Measurements from ENCODE around the gene RAMP3. TPM values are rescaled to one million over a fixed set of nuclear protein-coding genes. Genes with fewer than 3 reads are reported as not detected.

The RAMP3 gene
- polyA plus RNA-seq, 10 donors, result 1.7 to 6.9 (median 4.9) TPM

DNA sequence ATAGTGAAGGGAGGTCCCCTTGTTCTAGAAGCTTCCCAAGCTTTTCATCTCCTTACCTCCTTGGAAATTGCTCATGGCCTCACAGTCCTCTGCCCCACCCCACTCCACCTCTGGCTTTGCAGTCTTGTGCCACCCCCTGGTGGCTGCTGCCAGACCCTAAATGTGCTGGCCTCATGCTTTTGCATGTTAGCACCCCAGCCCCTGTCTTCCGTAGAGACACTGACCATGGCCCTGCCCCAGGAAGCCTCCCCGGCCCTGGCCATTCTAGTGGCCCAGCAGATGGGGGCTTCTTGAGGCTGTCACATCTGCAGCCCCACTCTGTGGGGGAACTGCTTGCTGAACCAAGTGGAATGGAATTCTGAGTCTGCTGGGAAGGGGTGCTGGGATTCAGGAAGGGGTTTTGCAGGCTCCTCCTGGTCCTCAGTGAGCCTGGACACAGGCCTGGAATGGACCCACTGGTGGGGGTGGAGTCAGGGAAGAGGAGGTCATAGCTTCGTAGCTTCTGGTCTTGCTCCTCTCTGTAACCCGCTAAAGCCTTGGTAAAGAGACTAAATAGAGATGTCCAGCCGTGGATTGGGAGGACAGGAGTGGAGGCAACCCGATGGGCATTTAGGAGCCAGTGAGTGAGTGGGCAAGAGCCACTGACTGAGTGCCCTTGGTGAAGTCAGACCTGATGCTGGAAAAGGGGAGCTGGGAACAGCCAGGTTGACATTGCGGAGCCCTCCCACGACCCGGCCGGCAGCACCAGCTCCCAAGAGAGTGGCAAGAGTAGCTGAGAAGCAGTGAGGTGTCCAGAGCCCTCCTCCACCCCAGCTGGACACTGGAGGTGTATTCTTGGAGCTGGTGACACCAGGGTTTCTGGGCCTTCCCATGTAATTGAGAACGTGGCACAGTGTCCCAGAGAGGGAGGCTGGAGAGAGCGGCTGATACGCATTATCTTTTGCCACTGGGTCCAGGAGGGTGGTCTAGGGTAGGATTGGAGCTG lies 20.9 kb downstream of the RAMP3 start:
- DNase-seq, result no peak

DNA sequence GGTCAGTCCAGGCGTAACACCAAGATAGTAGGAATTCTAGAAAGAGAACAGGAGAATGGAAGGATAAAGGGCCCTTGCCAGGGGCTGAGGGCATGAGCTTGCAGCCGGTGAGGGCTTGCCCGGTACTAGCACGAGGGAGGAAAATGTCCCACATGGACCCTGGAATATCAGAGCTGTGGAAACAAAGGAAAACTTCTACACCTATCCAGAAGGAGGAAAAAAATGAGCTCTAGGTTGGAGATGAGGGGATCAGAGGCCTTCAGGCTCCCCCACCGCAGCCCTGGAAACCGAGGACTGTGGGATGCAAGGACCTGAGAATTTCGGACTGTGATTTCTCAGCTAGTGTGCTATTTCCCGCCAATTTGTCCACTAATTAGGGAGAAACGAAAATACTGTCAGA lies 22.1 kb downstream of the RAMP3 start:
- DNase-seq, result no peak

DNA sequence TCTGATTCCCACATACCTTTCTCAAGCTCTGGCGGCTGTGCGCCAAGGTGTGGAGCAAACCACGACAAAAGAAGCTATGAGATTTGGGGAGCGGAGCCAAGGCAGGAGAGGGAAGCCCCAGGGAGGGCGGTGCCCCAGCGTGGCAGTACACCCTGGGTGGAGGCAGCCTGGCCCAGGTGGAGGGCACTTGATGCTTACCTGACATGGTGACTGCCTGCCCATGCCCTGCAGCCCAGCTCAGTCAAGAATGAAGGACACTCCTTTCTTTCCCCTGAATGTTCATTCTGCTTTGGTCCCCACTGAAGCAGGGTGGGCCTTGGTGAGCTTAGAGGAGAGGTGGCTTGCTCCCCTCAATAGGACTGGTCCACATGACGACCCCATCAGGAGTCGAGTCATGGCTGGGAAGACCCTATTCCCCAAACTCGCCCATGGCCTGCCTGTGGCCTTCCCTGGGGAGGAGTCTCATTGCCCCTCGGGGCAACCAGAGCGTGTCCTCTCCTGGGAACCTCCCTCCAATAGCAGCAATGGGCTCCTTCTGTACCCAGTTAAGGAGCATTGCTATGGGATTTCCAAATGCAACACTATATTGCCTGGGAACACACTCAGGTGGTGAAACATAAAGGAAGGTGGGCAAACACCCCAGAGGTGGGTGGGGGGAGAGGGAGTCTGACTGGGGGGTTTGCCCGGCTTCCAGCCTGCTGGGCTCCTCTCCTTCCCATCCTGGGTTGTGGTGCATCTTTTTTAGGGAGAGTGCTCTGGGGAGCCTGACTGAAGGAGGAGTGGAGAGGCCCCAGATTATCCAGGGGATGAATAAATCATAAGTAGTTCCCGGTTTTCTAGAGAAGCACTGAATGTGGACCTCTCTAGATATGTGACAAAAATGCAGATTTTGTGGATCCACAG lies 22.7 kb downstream of the RAMP3 start:
- DNase-seq, result no peak

DNA sequence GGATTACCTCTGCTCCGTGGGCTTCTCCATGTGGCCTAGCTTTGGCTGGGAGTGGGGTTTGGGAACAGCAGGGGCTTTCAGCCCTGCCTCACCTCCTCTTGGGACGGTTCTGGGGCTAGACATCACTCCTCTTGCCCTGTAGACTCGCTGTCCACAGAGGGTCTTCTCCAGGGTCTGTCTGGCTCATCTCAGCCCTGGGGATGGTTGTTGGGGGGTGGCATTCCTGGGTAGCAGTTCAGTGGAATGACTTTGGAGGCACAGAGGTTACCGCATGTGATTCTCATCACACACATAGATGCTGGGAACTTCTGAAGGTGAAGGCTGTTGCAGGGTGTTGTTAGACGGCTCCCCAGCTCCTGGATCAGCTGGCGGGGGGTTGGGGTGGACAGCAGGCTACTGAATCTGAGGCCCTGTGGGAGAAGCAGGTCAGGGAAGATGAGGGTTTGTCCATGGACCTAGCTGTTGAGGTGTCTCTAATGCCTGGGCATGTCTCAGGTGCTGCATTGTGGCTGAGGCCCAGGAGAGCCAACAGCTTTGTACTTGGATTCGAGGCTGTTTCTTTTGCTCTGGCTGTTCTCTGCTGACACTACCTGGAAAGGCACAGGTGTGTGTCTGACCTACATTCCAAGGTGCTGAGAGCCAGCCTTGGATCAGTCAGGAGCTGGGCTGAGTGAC lies 23.8 kb downstream of the RAMP3 start:
- no peak for DNase-seq

DNA sequence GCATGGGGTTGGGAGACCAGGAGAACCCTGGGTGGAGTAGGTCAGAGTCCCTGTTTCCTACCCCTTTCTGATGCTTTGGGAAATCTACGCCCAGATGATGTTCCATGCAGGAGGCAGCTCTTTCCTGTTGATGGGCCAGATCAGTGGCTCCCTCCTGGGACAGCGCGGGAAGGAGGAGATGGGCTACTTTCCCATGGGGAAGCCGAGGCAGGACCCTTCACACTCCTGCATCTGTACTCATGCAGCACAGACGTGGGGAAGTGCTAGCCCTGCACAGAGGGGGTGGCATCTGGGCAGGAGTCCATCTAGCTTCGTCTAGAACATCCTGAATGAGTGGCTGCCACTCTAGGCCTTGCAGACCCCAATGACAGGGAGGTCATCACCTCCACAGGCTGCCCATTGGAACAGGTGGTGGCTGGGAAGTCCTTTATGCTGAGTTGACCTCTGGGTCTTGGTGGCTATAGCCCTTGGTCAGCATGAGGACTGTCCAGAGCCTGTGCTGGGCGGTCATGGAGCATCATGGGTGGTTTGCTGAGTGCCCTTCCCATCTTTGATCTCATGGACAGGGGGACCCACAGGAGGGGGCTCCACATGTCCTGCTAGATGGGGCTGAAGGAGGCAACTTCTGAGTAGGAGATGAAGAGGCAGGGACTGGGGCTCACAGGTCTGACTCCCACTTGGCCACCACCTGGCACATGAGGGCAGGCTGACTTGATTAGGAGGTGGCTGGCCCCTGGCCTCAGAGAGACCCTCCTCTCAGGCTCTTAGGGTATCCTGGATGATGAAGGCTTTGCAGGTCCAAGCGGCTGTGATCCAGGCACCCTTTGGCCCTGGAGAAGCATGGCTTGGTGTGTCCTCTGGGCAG lies 24.6 kb downstream of the RAMP3 start:
- no peak for DNase-seq

DNA sequence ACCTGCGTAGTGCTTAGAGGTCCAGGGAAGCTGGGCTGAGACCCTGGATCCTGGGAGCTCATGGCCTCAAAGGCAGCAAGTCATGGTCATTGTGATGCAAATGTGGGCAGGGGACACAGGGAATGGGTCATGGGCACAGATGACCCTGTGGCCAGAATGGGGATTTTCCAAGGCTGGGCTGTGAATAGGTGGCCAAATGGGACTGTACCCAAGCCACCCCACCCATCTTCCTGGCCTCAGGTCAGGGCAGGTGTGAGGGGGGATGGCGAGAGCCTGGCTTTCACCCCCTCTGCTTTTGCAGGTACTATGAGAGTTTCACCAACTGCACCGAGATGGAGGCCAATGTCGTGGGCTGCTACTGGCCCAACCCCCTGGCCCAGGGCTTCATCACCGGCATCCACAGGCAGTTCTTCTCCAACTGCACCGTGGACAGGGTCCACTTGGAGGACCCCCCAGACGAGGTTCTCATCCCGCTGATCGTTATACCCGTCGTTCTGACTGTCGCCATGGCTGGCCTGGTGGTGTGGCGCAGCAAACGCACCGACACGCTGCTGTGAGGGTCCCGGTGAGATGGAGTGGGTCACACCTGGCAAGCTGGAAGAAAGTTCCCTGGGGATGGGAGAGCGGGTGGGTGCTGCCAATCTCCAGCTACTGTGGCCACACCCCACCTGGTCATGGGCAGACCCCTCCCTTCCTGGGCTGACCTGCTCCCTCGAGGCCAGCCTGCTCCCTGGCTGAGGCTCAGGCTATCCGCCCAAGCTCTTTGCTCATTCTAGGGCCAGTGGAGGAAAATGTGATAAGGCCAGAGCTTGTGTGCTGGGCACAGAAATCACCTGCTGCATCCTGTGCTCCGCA lies 25.5 kb downstream of the RAMP3 start:
- DNase-seq, result no peak

DNA sequence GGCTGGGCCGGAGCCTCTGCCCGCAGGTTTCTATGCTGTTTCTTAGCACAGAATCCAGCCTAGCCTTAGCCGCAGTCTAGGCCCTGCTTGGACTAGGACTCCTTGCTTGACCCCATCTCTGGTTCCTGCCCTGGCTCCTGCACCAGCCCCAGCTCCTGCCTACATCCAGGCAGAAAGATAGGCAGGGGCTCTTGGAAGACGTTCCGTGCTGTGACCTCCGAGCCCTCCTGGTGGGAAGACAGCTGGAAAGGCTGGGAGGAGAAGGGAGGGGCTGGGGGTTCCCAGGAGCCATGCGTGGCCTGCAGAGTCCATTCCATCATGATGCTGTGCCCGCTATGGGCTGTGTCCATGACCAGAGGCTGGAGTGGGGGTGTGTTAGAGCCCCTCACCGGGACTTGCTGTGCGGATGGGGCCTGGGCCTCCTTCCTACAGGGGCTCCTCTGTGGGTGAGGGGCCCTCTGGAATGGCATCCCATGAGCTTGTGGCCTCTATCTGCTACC lies 26.2 kb downstream of the RAMP3 start:
- no peak for DNase-seq

DNA sequence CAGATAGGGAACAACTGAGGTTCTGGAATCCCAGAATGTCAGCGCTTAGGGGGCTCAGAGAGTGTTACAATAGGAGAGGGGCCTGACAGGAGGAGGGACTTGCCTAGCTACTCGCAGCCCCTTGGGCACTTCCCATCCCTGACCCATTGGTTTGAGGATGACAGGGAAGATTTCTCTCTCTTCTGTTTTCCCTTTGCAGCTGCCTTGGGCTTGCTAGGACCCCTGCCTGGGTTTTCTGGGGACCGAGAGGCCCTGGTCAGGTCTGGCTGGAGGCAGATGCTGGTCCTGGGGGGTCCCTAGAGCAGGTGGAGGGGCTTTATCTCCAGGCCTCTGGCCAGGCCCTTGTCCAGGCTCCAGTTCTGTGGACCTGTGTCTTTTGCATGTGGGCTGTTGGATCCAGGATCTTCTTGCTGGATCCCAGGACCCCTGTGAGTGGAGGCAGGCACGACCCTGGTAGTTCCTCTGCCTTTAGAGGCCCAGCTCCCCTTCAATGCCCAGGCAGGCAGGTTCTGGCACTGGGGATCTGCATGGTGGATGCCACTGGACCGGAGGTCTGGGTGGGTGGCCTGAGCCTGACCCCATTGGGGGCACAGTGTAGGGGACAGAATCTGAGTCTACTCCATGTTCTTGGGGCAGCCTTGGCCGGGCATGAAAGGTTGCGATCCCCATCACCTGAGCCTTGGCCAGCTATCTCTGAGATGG lies 26.9 kb downstream of the RAMP3 start:
- no peak for DNase-seq

DNA sequence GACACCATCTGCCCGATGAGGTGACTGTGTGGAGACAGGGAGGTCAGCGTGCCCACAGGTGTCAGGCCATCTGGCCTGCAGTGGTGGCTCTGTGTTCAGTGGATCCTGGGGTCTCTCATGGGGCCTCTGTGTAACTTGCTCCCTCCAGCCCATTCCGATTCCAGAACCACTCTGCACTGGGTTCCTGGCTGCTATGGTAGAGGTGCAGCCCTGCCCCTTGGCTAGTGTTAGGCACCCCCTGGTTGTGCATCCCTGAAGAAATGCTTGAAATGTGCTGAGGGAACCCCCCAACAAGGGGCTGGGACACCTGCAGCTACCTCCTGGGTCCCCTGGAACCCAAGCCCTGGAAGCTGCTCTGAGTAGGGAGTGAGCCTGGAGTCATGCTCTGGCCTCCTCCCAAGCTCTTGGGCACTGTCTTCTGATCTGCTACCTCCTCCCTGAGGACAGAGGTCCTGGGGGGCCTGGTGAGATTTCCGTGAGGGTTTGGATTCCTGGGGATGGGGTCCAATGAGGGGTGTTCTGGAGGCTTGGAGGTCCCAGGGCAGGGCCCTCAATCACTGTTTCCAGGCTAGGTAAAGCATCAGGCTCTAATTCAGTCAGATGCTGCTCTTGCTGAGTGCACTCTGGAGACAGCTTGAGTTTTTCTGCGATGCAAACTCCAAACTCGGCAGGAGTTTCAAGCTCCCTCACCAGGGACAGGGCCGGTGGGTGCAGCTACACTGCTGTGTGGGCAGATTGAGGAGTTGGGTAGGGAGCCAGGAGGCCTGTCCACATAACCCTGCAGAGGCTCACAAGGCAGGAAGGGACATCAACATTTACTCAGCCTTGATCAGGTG lies 27.7 kb downstream of the RAMP3 start:
- DNase-seq, result no peak

DNA sequence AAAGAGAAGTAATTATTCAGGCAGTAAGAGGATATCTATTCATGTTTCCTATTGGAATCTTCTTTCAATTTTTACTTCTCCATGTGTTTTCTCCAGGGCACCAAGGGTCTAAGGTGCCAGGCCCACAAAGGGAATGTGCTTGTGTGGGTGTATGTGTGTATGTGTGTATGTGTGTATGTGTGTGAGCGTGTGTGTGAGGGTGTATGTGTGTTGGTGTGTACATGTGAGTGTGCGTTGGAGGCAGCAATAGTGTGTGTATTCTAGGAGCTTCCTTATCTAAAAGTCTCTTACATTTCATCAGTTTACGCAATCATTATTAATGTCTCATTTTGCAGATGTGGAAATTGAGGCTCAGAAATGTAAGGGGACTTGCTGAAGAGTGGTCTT lies 28.3 kb downstream of the RAMP3 start:
- DNase-seq, result no peak

DNA sequence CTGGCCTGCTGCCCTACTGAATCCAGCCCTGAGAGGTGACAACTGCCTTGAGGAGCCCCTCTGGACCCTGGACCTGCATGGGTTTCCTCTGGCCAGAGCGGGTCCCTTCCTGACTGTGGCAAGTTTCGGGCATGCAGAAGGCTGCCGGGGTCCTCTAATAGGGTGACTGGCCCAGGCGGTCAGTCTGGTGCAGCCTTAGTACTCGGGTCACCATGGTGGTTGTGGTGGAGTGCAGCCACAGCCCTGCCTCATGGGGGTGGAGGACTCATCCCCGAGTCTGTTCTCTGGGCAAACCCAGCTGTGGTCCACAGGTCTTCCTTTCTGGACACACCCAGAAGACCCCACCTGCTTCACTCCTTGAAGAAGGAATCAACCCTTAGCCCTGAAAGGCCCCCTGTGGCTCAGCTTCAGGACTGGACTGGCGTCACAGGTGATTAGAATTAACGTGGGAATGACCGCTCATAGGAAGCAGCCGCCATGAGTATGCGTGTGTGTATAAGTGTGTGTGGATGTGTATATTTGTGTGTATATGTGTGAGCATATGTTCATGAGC lies 28.7 kb downstream of the RAMP3 start:
- DNase-seq, result no peak

DNA sequence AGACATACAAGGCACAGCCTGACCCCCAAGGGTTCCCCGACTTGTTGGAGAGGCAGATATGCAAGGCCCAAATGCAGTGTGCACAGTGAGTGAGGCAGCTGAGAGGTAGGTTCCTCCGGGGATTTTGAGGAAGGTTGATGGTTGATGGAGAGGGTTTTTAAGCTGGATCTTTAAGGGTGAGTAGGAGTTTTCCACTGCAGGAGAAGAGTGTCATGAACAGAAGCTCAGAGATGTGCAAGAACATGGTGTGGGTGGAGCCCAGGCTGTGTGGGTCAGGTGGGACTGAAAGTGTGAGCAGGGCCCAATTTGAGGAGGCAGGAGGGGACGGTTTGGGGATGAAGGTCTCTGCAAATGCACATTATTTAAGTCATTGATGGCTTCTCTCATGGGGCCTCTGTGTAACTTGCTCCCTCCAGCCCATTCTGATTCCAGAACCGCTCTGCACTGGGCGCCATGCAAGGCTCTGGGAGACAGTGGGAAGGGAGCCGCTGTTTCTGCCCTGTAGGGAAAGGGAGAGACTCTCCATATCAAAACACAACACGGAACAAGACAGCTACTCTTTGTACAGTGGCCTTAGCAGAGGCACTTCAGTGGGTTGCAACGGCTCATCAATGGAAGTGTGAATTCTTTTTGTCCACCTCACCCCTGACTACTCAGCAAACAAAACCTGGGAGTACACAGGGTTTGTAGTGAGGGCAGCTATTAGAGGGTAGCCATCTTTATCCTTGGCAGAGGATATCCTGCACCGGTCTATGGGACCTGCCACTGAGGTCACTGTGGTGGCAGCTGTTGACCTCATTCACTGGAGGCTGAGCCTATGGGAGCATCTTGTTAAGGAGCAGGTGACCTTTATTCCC lies 29.7 kb downstream of the RAMP3 start:
- no peak for DNase-seq

DNA sequence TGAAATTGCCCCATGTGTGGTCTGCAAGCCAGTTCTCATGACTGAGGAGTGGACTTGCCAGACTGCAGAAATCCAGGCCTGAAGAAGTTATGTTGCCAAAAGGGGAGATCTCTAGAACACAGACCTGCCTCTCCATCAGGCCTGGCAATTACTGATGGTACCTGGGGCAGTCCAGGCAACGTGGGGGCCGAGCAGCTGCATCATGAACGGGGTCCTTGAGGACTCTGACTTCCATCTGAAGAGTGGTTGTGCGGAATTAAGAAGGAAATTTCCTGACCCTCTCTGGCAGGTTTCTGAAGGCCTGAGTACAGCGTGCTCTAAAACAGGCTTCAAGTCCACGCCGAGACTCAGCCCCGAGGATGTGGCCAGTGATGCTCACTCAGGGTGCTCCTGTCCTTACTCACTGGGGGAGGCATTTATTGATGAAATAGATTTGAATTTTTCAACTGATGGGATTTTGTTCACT lies 30.4 kb downstream of the RAMP3 start:
- no peak for DNase-seq

DNA sequence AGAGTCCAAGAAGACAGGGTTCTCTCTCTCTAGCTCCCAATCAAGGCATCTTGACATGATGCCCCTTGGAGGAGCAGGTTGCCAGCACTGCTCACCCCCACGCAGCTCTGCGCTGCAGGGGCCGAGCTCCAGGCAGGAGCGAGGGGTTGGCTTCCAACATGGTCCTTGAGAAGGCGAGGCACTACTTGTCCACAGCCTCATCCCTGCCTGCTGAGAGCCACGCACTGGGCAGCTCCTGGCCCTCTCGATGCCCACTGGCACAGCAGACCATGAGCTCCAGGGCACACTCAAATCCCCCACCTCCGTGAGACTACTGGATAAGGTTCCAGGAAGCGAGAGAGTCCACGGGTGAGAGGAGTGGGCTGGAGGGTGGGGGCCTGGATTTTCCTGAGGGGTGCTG lies 31.1 kb downstream of the RAMP3 start:
- DNase-seq, result no peak

DNA sequence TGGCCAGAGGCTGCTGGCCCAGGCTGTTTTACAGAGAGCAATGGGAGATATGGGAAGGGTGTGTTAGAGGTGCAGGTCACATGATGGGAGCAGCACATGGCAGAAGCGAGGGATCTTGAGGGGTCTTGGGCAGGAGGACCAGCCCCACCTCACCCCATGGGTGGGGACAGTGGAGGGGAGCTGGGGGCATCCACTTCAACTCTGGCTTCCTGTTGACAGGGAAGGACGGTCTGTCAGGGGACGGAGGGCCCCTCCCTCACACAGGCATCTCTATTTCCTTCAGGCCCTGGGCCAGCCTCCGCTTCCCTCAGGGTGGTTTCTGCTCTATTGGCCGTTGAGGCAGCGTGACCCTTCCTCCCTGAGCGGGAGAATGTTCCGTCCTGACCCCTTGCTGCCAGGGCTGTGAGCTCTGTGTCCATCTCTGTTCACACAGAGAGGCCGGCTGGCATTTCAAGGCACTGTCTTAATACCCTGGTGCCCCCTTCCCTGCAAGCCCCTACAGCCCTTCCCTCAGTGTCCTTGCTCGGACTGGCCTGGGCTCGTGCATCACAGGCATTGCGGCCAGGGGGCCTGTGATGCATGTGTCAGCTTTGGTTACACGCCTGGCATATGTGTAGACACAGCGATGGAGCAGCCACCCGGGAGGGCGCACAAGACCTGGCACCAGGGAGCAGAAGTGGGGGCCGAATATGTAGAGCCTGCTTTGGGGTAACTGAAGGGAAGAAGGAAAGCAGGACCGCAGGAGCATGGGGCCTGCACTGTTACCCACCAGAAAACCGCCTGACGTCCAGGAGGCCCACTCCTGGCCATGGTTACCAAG lies 31.8 kb downstream of the RAMP3 start:
- no peak for DNase-seq

Data from muscle of back (tissue), 11 donors.